SKM-1 treated with dmso at 0.1 percent for 144 hours (cell line): ENCODE results near the gene TSPAN12.
A peak's percentile ranks its signal among the peaks of the same experiment; 100 is the strongest.
"Not testable (repeated sequence)": the region's sequence is repeated elsewhere in the genome, so short reads cannot be mapped to it uniquely, and the experiment has no call there.

ENCODE experiments used
- DNase-seq: peaks from one replicate; lab custom pipeline; 2025; ENCODE audit not compliant: unreplicated experiment; lab: John Stamatoyannopoulos, UW

Gene TSPAN12, protein sequence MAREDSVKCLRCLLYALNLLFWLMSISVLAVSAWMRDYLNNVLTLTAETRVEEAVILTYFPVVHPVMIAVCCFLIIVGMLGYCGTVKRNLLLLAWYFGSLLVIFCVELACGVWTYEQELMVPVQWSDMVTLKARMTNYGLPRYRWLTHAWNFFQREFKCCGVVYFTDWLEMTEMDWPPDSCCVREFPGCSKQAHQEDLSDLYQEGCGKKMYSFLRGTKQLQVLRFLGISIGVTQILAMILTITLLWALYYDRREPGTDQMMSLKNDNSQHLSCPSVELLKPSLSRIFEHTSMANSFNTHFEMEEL

GRCh38 chr7:120857588-120858573 lies at the start of gene TSPAN12:
TSPAN12 (minus strand) TSS chr7:120858144; CDS start chr7:120856763, 1,381 bp downstream.
- peak; percentile 65 for DNase-seq

DNA sequence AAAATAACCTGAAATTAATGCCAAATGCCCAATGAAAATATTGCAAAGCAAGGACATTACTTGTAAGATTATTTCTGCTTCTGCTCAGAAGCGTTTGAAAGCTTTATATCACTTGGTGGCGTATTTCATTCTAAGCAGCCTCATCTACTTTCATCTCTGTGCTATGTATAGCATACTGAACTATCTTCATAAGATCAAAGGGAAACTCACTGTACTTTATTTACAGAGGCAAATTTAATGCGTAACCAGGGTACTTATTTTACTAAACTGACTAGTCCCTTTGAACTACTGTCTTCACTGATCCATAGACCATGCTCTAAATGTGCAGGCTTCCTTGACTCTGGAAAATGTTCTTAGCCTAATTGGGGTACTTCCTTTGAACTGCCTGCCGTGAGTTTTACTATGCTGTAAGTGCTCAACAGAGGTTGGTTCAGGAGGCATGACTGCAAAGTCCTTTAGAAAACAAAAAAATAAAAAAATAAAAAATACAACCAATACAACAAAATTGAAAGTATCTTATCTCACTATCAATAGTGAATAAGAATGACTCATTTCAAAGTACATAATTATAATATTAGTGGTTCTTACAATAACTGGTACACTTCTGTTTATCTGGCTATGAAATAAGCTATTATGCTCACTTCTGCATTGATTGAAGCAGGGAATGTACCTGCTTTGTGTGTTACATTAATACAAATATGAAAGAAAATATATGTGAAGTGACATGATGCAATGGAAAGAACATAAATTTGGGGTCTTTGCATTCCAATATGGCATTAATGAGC lies 41.0 kb upstream of the TSPAN12 start:
- no peak for DNase-seq

DNA sequence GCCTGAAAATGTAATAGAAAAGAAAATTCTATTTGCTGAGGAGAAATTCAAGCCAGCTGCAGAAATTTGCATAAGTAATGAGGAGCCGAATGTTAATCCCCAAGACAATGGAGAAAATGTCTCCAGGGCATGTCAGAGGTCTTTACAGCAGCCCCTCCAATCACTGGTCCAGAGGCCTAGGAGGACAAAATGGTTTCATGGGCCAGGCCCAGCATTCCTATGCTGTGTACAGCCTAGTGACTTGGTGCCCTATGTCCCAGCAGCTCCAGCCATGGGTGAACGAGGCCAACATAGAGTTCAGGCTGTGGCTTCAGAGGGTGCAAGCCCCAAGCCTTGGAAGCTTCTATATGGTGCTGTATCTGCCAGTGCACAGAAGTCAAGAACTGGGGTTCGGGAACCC lies 37.3 kb upstream of the TSPAN12 start:
- not testable (repeated sequence) for DNase-seq

GRCh38 chr7:120885602-120886001 lies 27.7 kb upstream of the TSPAN12 start:
- not testable (repeated sequence) for DNase-seq

DNA sequence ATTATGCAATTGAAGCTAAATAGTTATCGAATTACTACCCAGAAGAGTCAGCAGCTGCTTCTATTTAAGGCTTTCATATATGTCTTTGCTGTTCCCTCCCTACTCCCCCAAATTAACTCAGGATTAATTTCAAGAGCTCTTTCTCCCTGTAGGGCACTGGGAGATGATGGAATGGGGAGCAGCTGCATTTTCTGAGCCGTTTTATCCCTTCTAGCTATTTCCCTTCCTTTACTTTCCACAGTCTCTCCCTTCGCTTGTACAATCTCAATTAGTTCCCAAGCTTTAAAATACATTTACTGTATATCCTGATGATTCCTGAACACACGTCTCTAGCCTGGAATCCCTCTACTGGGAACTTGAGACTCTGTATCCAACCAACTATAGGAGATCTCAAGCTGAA lies 19.8 kb upstream of the TSPAN12 start:
- no peak for DNase-seq

DNA sequence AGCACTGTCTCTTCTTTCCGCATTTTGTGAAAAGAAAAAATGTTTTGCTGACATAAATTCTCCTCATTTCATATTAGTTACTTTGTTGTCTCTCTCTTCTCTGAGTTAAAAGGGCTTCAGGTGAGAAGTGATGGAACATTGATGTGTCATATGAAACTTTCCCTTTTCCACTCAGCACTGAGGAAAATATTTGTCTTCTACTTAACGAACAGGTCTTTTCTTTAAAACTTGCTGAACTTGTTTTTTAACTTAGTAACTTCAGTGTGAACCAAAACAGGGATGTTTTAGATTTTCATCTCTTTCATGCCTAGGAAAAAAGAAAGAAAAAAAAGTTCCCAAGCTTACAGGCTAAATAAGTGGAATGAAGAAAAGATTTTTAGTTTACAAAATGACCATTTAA lies 19.0 kb upstream of the TSPAN12 start:
- DNase-seq: no peak

GRCh38 chr7:120874722-120875121 lies 16.8 kb upstream of the TSPAN12 start:
- no peak for DNase-seq

DNA sequence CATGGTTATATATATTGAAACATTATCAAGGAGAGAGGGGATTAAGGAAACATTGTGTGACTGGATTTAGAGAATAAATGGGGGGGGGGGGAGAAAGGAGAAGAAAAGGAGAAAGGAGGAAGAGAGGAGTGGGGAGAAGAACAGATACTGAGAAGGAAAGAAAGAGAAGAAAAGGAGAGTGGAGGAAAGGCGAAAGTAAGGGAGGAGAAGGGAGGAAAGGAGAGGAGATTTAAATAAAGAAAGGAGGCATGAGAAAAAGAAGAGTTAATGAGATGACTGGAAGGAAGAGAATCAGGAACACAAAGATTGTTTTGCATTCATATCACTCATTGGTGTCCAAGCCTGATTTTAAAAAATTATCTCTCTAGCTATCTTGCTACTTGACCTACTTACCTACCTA lies 16.1 kb upstream of the TSPAN12 start:
- no peak for DNase-seq

- no peak for DNase-seq
Observed at GRCh38 chr7:120873401-120873800, 15.5 kb upstream of the TSPAN12 start.

GRCh38 chr7:120869700-120870099 lies 11.8 kb upstream of the TSPAN12 start:
- DNase-seq: no peak

DNA sequence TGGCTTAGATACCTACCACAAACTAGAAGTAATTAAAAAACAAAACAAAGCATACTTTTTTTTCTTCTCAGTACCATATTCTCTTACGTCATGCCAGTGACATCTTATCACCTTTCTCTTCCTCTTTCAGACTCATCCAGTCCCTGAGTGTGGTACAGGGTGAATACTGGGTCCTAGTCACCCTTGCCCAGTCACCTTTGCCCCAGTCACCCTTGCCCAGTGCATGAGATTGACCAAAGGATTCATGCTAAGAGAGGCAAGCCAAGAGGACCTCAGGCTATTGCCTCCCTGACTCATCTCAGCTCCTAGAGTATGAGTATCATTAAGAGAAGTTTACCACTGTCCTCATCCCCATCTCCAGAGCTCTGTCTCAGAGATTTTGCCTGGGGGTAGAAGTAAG lies 10.0 kb upstream of the TSPAN12 start:
- DNase-seq: no peak

DNA sequence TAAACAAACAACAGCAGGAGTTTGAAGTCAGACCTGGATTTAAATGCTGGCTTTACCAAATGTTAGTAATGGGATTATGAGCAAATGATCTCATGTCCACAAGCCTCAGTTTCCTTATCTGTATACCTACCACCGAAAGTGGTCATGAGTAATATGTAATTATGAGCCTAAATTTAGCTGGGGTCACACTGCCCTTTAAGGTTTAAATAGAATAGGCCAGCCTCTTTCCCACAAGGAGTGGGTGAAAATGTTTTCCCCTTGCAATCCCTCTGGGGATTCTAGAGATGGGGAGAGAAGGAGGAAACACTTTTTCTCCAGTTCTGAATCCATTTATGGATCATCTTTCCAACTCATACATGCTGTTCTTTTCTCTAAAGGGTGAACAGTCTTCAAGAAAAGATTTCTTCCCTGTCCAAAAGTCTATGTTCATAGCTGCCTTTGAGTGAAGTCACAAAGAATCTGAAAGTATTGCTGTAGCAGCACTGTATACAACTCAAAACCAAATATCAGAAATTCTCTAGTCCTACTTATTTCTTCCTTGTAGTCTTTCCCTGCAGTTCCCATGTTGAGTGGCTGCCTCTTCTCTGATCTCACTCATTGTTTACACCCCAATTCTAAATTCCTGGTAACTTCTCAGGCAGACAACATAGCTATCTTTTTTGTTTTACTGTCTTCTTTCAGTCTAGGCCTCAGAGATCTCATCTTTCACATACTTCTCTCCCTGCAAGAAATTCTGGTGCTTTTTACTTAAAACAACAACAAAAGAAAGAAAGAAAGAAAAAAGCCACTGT lies 7.4 kb upstream of the TSPAN12 start:
- DNase-seq: no peak

GRCh38 chr7:120864141-120864900 lies 6.4 kb upstream of the TSPAN12 start:
- DNase-seq: no peak

DNA sequence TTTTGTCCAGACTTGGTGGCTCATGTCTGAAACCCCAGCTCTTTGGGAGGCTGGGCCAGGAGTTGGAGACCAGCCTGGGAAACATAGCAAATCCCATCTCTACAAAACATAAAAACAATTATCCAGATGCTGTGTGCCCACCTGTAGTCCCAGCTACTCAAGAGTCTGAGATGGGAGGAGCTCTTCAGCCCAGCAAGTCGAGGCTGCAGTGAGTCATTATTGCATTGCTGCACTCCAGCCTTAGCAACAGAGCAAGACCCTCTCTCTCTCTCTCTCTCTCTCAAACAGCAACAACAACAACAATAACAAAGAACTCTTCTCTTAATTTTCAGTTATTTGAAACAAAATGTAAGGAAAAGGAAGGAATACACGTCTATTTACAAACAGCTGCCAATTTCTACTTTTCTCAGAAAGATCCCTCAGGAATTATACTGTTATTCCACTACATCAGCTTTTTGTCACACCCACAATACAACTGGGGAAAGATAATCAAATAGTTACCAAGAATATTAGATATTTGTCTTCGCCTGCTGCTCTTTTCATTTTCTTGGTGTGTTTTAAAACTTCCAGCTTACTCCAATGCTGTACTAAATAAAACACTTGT lies 5.1 kb upstream of the TSPAN12 start:
- DNase-seq: no peak

DNA sequence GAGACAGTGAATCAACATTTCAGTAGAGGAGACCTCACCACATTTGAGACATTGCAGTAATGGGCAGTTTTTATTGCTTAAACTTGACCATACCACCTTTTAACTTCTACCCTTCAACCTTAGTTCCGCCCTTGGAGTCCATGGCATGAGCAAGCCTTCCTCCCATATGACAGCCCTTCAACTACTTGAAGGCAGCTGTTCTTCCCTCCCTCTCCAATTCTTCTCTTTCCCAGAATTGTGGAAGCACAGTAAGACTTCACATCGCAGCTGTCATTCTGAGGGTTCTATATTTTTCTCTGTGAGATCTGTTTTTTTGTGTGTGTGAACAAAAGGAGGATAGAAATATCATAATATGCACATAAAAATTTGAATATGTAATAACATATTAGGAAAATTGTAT lies 2.2 kb upstream of the TSPAN12 start:
- DNase-seq: no peak

- DNase-seq: no peak
Observed at GRCh38 chr7:120859459-120859858, 1.5 kb upstream of the TSPAN12 start.

DNA sequence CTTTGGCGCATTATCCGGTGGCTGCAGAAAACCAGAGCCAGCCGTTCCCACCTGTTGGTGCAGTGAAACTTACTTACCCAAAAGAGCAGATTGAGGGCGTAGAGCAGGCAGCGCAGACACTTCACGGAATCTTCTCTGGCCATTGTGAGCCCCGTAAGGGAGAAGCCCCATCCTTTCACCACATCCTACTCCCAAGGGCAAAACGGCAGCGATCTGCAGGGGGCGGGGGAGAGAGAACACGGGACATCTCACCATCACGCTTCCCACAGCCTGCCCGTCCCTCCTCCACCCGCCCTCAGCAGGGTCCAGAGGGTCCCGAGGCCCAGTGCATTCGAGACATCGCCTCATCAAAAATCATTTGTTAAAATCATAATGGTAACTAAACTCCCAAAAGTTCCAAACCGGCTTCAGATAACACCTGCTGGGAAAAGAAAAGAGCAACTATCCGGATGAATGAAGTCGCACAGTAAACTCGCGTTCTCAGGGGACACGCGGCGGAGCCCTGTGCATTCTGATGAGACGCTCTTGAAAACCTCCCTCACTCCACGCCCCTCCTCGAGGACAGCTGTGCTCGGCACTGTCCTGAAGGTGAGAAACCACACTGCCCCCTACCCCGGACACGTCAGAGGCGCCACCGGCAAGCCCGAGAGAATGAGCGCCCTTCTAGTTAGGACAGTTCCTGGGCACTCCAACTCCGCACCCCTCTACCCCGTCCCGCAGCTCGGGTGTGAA lies 1.2 kb downstream of the TSPAN12 start:
- no peak for DNase-seq

GRCh38 chr7:120856198-120856597 lies 1.7 kb downstream of the TSPAN12 start:
- no peak for DNase-seq

GRCh38 chr7:120852700-120853099 lies 5.2 kb downstream of the TSPAN12 start:
- no peak for DNase-seq
